HG02885 (cell line): ENCODE data around the gene ABHD13.

Experiments used
- ATAC-seq: cut with Tn5 transposase; IDR thresholded peaks from one replicate; pipeline ENCODE4 v1.9.1; 2021; ENCODE audit warnings: mild to moderate bottlenecking; ENCODE audit not compliant: unreplicated experiment, poor library complexity

The ABHD13 gene

GRCh38 chr13:108281901-108282300 lies 63.7 kb downstream of the ABHD13 start:
- no peak for ATAC-seq

GRCh38 chr13:108283110-108283509 lies 64.9 kb downstream of the ABHD13 start:
- ATAC-seq: no peak
